Aorta (tissue), 5 donors: Measurements from ENCODE around the gene PTPRM. TPM values are rescaled to one million over a fixed set of nuclear protein-coding genes. Genes with fewer than 3 reads are reported as not detected.

ENCODE experiments used
- ATAC-seq: fragments of 200-7000 bp; cut with Tn5 transposase; one replicate; pipeline ENCODE4 v1.9.1; 2022; ENCODE audit warnings: moderate library complexity; ENCODE audit not compliant: low FRiP score
- DNase-seq, 2 donors: peaks; one replicate each; pipeline ENCODE4 v3.0.0-alpha.2; 2020
- H3K27ac ChIP-seq, 2 donors: one replicate each; pipeline ENCODE4 v1.5.1; 2013; ENCODE audit warnings: low read length in 2 of 2, mild to moderate bottlenecking in 2 of 2, moderate library complexity in 2 of 2, control low read depth in 1 of 2, inconsistent platforms in 1 of 2, low read depth in 1 of 2
- H3K27me3 ChIP-seq, 2 donors: one replicate each; pipeline ENCODE4 v1.6.1; 2013; ENCODE audit warnings: control low read depth in 1 of 2, low read length in 1 of 2, mild to moderate bottlenecking in 1 of 2, moderate library complexity in 1 of 2; ENCODE audit not compliant: insufficient read depth in 2 of 2, control insufficient read depth in 1 of 2
- H3K36me3 ChIP-seq, 2 donors: one replicate each; pipeline ENCODE4 v1.6.1; 2013; ENCODE audit warnings: control low read depth in 1 of 2, low read length in 1 of 2, mild to moderate bottlenecking in 1 of 2; ENCODE audit not compliant: insufficient read depth in 2 of 2, control insufficient read depth in 1 of 2
- H3K4me1 ChIP-seq, 2 donors: one replicate each; pipeline ENCODE4 v1.6.1; 2013; ENCODE audit warnings: low read length in 2 of 2, control low read depth in 1 of 2, mild to moderate bottlenecking in 1 of 2, moderate library complexity in 1 of 2; ENCODE audit not compliant: insufficient read depth in 2 of 2, control insufficient read depth in 1 of 2
- H3K4me3 ChIP-seq, 2 donors: one replicate each; pipeline ENCODE4 v1.5.1; 2013; ENCODE audit warnings: low read length in 2 of 2, control low read depth in 1 of 2, mild to moderate bottlenecking in 1 of 2
- H3K9me3 ChIP-seq: one replicate; pipeline ENCODE4 v1.6.1; 2013; ENCODE audit warnings: mild to moderate bottlenecking, low read length; ENCODE audit not compliant: control insufficient read depth
- WGBS, 2 donors: extraction: QIAGEN DNeasy Blood & Tissue Kit; methylation state at CpG; one replicate each; pipeline ENCODE4 v1.1.7; 2013; 5-methylcytosine and 5-hydroxymethylcytosine counted together
- intact Hi-C, 2 donors: fragments of 100-400 bp; cut with DNase I; formaldehyde crosslinking; loops; one replicate each; pipeline versions ENCODE4 v1.14.2 to v1.15.0; 2022
- polyA plus RNA-seq, 2 donors: library from polyadenylated mRNA; stranded (reverse); fragments of 200-250 nt; gene quantifications; one replicate each; pipeline ENCODE4 v1.2.3, GENCODE V29; 2013
- total RNA-seq, 2 donors: library from RNA; stranded (reverse); fragmentation: NEBNext Ultra II Directional; extraction: Animal tissue kit (Norgen Biotek cat#: 25700); gene quantifications; one replicate each; pipeline ENCODE4 v1.2.1, GENCODE V29; 2021
- donor health status: healthy with polysubstance abuse.
- donor health status: Bipolar disorder and iron deficiency.
- donor health status: DM: no; HTN: no; CAD: no.
- donor health status: DM: no; HTN: no; CAD: no.
- donor health status: DM: yes; HTN: yes; CAD: no.

Gene PTPRM
- total and polyA plus RNA-seq, 4 donors = 10.6 to 98.9 (median 65.6) TPM

GRCh38 chr18:8065284-8065683 lies 498.2 kb downstream of the PTPRM start:
- Histone ChIP-seq H3K27ac (no peak overlapping the region), H3K4me1 (peaks cover 0 to 2% of the 10 kb centered on the region in 2 donors), H3K36me3 (peaks cover 0 to 3% of the 10 kb centered on the region in 2 donors), H3K4me3 (no peak overlapping the region), H3K27me3 (no peaks in the 10 kb centered on the region), H3K9me3 (no peaks in the 10 kb centered on the region)
- DNase-seq = no peak
- no peak for ATAC-seq
- intact Hi-C loops = no loop called here
- WGBS, 2 donors = 92% methylated on average over 4 of the region's 4 CpGs

GRCh38 chr18:8065773-8066172 lies 498.7 kb downstream of the PTPRM start:
- H3K27me3 ChIP-seq = no peaks in the 10 kb centered on the region
- 100% methylated on average over 1 of the region's 1 CpG for WGBS, 2 donors
- no peak for DNase-seq
- no peak overlapping the region for H3K27ac ChIP-seq
- intact Hi-C loops = no loop called here
- H3K4me3 ChIP-seq = no peak overlapping the region
- H3K4me1 ChIP-seq = peaks cover 0 to 2% of the 10 kb centered on the region in 2 donors
- H3K36me3 ChIP-seq = peaks cover 0 to 3% of the 10 kb centered on the region in 2 donors
- no peak for ATAC-seq
- no peaks in the 10 kb centered on the region for H3K9me3 ChIP-seq

GRCh38 chr18:8069708-8070107 lies 502.6 kb downstream of the PTPRM start:
- H3K4me3 ChIP-seq = no peak overlapping the region
- H3K9me3 ChIP-seq = no peaks in the 10 kb centered on the region
- WGBS, 2 donors = 94% methylated on average over 8 of the region's 8 CpGs
- no peak overlapping the region for H3K27ac ChIP-seq
- no peaks in the 10 kb centered on the region for H3K27me3 ChIP-seq
- no peak for ATAC-seq
- H3K36me3 ChIP-seq = peaks cover 0 to 3% of the 10 kb centered on the region in 2 donors
- intact Hi-C loops = no loop called here
- no peak for DNase-seq
- peaks cover 0 to 2% of the 10 kb centered on the region in 2 donors for H3K4me1 ChIP-seq

GRCh38 chr18:8073167-8073566 lies 506.1 kb downstream of the PTPRM start:
- Histone ChIP-seq H3K4me1 (no peaks in the 10 kb centered on the region), H3K36me3 (peaks cover 0 to 3% of the 10 kb centered on the region in 2 donors), H3K27me3 (no peaks in the 10 kb centered on the region), H3K4me3 (no peak overlapping the region), H3K9me3 (no peaks in the 10 kb centered on the region), H3K27ac (no peak overlapping the region)
- DNase-seq (no peak), ATAC-seq (no peak)
- intact Hi-C loops = no loop called here
- WGBS, 2 donors = 71 to 74% methylated on average over 3 of the region's 3 CpGs

- Histone ChIP-seq H3K9me3 (no peaks in the 10 kb centered on the region), H3K36me3 (no peaks in the 10 kb centered on the region), H3K4me3 (no peak overlapping the region), H3K27me3 (no peaks in the 10 kb centered on the region), H3K4me1 (no peaks in the 10 kb centered on the region), H3K27ac (no peak overlapping the region)
- no peak for ATAC-seq
- intact Hi-C loops = no loop called here
- no peak for DNase-seq
Measured at GRCh38 chr18:8080092-8080491, 513.0 kb downstream of the PTPRM start.

GRCh38 chr18:8081267-8081666 lies 514.2 kb downstream of the PTPRM start:
- WGBS, 2 donors = 32 to 49% methylated on average over 1 of the region's 1 CpG
- H3K4me1 ChIP-seq = no peaks in the 10 kb centered on the region
- H3K27me3 ChIP-seq = no peaks in the 10 kb centered on the region
- no peak overlapping the region for H3K27ac ChIP-seq
- intact Hi-C loops = no loop called here
- H3K9me3 ChIP-seq = no peaks in the 10 kb centered on the region
- ATAC-seq (no peak), DNase-seq (no peak)
- H3K4me3 ChIP-seq = no peak overlapping the region
- H3K36me3 ChIP-seq = peaks cover 0 to 4% of the 10 kb centered on the region in 2 donors

GRCh38 chr18:8081872-8082553 lies 514.9 kb downstream of the PTPRM start:
- no peak for ATAC-seq
- 90 to 91% methylated on average over 3 of the region's 3 CpGs for WGBS, 2 donors
- Histone ChIP-seq H3K27me3 (no peaks in the 10 kb centered on the region), H3K36me3 (peaks cover 0 to 6% of the 10 kb centered on the region in 2 donors), H3K4me1 (no peaks in the 10 kb centered on the region), H3K4me3 (no peak overlapping the region), H3K9me3 (no peaks in the 10 kb centered on the region), H3K27ac (no peak overlapping the region)
- DNase-seq = no peak
- intact Hi-C loops = no loop called here

GRCh38 chr18:8084160-8084559 lies 517.0 kb downstream of the PTPRM start:
- Histone ChIP-seq H3K27ac (no peak overlapping the region), H3K9me3 (no peaks in the 10 kb centered on the region), H3K4me1 (no peaks in the 10 kb centered on the region), H3K4me3 (no peak overlapping the region), H3K27me3 (no peaks in the 10 kb centered on the region), H3K36me3 (peaks cover 0 to 6% of the 10 kb centered on the region in 2 donors)
- DNase-seq (no peak), ATAC-seq (no peak)
- WGBS, 2 donors = 81 to 83% methylated on average over 7 of the region's 7 CpGs
- intact Hi-C loops = no loop called here

GRCh38 chr18:8088626-8089025 lies 521.5 kb downstream of the PTPRM start:
- intact Hi-C loops = no loop called here

More at GRCh38 chr18:8088626-8089025, 521.5 kb downstream of the PTPRM start:
- Histone ChIP-seq H3K9me3 (no peaks in the 10 kb centered on the region), H3K27ac (no peak overlapping the region), H3K4me3 (no peak overlapping the region), H3K4me1 (no peaks in the 10 kb centered on the region), H3K27me3 (no peaks in the 10 kb centered on the region), H3K36me3 (peaks cover 0 to 6% of the 10 kb centered on the region in 2 donors)
- 93 to 96% methylated on average over 3 of the region's 3 CpGs for WGBS, 2 donors
- ATAC-seq = no peak
- DNase-seq = no peak
